GM18499 (cell line): Measurements from ENCODE around the gene KIAA0825.

Experiments
- ATAC-seq: cut with Tn5 transposase; IDR thresholded peaks from one replicate; pipeline ENCODE4 v1.9.1; 2021; ENCODE audit warnings: moderate number of reproducible peaks; ENCODE audit not compliant: insufficient read depth, unreplicated experiment

KIAA0825 gene

DNA sequence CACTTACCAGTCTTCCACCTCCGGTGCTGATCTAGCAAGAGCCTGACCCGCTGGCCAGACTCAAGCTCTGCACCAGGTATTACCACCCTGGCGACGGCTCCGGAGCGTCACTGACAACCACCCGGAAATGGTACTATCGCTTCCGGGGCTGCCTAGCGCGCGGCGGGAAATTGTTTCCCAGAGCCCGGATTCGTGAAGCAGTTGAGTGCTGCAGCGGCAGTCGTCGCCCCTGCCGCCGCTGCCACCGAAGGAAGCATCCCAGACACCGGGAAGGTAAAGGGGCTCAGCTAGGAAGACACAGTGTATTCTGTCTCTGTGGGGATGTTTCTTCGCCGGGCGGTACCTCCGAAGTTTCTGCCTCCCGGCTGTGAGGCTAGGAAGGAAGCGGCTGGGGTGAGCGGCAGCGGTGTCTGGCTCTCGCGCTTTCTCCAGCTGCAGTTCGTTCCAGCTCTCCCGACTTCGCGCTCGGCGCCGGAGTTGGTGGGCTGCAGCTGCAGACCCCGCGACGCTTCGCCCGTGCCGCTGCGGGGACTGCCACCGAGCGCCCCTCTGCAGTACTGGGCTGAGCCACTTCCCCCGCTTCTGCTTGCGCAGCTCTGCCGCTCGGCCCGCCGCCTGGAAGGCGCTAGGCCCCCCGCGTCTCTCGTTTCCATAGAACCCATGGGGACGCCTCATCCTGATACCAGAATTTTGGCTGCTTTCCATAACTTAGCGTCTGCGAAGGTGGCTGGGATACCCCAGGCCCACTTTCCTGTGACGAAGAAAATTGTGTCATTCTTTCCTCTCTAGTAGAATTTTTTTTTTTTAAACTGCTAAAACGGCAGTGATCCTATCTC, at the start of gene KIAA0825, which contains the start of gene SLF1:
KIAA0825 (minus strand) TSS at position 112 of the 836 bp plus-strand sequence. CDS start 81,478 bp downstream, outside the sequence.
SLF1 (plus strand) TSS at position 177 of the 836 bp plus-strand sequence. CDS start 10,142 bp downstream, outside the sequence.
- ATAC-seq: peak; percentile 89

GRCh38 chr5:94667937-94668336, 49.5 kb upstream of the KIAA0825 start:
- ATAC-seq: no peak

GRCh38 chr5:94661086-94661485, 42.7 kb upstream of the KIAA0825 start:
- no peak for ATAC-seq

GRCh38 chr5:94660506-94660905, 42.1 kb upstream of the KIAA0825 start:
- no peak for ATAC-seq

GRCh38 chr5:94658272-94658671, 39.9 kb upstream of the KIAA0825 start:
- ATAC-seq: no peak

DNA sequence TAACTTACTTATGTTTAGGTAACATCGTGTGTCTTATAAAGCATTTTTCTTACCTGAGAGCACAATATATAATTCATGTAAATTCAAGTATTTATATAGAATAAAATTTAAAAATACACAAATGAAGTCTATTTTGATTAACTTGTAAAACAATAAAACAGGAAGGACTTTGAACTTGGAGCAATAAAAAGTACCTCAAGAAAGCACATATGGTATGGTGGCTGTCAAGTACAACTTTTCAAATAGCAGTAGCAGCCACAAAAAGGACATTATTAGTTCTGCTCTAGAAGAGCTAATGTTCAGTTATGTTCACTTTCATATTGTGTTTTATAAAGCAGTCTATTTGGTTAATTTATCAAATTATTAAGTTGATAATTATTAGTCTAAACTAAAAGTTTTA, 31.5 kb upstream of the KIAA0825 start:
- ATAC-seq: no peak

DNA sequence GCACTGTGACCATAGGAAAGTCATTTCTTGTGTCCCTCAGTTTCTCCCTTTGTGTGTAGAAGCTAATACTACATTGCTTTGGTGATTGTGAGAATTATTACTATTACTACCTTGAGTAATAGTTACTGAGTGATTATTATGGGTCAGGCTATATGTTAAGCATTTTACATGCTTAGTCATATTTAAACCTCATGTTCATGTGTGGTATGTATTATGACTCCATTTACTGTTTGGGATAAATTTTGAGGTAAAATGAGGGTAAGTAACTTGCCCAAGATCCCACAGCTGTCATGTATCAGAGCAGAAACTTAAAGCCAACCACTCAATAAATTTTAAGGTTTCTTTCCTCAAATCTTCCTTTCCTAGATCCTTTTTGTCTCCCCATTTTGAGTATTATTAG, 28.4 kb upstream of the KIAA0825 start:
- ATAC-seq: no peak

DNA sequence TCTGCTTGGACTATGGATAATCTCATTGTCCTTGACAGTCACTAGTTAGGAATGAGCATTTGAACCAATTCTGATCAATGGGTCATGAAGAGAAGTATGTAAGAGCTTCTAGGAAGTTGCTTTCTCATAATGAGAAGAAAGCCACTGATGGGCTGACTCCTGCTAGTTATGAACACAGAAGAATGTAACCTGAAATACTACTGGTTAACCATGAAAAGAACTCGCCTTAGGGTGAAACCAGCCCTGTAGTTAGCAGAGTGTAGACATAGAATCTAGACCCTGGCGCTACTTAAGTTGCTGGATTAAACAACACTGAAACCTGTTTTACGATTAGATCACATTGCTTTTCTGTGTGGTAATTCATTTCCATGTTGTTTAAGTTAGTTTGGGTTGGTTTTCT, 26.6 kb upstream of the KIAA0825 start:
- ATAC-seq: no peak

DNA sequence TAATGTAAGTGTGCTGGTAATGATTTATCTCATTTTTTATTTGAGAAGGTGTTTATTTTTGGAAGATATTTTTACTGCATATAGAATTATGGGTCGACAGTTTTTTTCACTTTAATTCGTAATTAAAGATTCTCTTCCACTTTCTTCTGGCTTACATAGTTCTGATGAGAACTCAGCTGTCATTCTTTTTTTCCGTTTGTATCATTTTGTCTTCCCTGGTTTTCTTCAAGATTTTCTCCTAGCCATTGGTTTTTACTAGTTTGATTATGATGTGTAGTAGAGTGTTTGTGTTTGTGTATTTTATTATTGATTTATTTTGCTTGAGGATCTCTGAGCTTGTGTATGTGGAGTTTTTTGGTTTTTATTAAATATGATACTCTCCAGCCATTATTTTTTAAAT, 21.8 kb upstream of the KIAA0825 start:
- no peak for ATAC-seq

- peak; percentile 98 for ATAC-seq
These were observed 13.6 kb upstream of the KIAA0825 start for GRCh38 chr5:94632024-94632423.

DNA sequence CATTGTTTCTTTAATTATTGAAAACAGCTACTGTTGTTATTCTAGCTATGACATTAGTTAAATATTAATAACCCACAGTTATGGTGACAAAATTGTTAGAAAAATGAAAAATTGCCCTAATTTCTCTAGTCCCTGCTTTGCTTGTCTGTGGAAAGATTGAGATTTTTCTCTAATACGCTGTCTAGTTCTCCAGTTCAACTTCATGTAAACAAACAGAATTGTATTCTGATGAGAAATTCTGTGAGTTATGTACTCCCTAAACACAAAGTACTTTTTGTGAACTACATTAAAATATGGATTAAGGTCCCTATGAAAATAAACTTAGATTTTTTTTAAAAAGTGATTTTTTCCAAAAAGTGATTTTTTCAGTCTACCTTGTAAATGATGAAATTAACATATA, 8.8 kb upstream of the KIAA0825 start:
- ATAC-seq: no peak

- no peak for ATAC-seq
These were observed 5.5 kb upstream of the KIAA0825 start for GRCh38 chr5:94623877-94624276.

DNA sequence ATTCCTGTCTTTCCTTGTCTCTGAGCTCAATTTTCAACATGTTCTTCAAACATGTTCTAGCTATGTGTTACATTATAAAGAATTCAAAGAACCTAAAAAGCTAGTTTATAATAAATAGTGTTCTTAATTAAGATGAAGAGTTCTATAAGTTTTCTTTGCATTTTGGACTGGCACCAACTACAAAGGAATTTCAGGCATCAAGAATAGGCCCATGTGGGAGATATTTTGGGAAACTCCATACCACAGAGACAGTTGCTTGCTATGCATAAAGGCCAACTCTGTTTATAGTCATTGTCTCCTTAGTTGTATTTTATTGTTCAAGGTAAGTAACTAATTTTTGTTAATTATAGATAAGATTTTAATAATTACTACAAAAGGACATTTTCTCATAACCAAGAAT, 4.6 kb upstream of the KIAA0825 start:
- no peak for ATAC-seq

DNA sequence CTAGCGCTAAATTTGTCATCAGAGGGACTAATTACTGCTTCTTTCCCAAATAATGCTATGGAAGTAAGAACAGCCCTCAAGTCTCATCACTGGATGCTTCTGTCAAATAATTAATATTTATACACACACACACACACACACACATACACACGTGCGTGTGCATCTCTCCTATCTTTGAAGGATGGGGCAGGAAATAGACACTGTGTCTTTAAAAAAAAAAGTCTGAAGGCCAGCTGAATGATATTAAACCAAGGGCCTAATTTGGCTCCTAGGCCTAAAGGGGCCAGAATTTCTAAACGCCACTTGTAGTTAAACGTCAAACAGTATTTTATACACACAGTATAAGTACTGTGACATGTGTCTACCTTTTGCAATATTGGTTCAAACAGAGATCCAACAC, 3.4 kb upstream of the KIAA0825 start:
- ATAC-seq: no peak

- ATAC-seq: no peak
These were observed 1.9 kb upstream of the KIAA0825 start for GRCh38 chr5:94620256-94620655.

DNA sequence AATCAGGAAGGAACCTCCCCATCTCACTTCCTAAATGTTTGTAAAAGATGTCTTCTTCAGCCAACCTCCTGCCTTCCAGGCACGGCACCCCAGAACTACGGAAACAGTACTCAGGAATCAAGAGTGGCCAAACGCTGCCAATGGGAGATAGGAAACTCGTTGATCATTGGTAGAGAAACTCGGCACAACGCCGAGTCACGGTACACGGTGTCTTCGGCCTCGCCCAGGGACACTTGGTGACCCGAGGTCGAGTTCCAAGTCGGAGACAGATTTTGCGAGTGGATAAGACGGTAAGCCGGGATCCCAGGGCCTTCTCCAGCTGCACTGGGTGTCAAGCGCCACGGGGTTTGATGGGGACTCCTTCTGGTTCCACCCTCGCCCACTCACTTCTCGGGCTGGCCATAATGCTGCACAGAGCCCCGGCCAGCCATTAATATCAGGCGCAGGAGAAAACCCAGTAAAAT, 343 bp downstream of the KIAA0825 start:
- peak; percentile 18 for ATAC-seq

DNA sequence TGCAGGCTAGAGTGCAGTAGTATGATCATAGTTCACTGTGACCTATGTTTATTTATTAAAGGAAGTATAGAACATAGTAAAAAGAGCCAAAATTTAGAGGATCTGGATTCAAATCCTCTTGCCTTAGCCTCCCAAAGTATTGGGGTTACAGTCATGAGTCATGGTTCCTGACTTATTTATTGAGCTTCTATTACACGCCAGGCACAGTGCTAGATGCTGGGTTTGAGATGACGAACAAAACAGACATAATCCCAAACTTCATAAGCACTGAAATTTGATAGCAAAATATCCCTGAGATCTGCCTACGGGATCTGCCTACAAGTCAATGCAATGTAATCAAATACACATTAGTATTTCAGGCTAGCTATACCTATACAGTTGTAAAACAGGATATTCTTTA, 2.5 kb downstream of the KIAA0825 start:
- ATAC-seq: no peak

DNA sequence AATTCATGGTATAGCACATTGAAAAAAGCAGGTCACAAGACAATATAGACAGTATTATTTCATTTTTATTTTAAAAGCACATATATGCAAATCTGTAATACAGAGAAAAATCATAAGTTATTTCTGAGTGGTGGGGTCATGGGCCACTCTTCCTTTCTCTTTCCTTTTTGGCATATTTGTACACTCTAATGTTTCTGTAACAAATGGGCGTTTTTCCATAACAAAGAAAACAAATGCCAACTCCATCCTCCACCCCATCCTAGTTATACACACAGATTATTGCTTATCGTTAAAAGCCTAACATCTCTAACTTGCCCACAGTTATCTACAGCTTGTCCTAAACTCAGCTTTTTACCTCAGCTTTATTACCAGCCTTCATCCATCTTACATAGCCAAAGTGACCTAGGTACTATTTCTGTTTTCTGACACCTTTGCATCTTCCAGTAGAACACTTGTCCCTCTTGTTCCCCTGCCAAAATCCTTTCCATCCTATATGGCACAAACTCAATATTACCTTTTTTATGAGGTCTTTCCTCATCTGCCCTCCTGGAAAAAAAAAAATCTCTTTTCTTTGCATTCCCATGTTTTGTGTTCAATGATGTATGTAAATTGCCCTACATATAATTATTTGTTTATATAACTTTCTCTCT, 4.1 kb downstream of the KIAA0825 start:
- no peak for ATAC-seq

- ATAC-seq: no peak
These were observed 4.8 kb downstream of the KIAA0825 start for GRCh38 chr5:94613583-94613982.

GRCh38 chr5:94595281-94595840, 23.0 kb downstream of the KIAA0825 start:
- no peak for ATAC-seq
